ENCODE data around the gene VPS13C. TPM values are rescaled to one million over a fixed set of nuclear protein-coding genes. Genes with fewer than 3 reads are reported as not detected.

VPS13C gene
- total RNA-seq, 1 experiment from 2014 or later: 47.3 TPM

DNA sequence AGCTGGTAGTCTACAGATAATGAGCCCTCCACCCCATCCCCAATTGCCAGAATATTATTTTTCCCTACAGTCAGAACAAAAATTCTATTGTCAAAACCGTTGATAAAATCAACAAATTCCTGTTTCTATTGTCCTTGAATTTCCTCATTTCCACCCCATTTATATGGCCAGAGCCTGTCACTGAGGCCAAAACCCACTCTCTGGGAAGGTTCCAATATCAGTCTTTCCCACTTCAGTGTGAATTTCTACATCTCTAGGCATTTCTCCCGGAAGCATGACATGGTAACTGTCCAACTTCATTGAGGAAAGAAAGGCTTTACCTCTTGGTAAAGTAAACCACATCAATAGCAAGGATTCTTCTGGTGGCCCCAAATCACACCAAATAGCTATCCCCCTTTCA lies 48.2 kb upstream of the VPS13C start:
- TF ChIP-seq, protein P1, sequence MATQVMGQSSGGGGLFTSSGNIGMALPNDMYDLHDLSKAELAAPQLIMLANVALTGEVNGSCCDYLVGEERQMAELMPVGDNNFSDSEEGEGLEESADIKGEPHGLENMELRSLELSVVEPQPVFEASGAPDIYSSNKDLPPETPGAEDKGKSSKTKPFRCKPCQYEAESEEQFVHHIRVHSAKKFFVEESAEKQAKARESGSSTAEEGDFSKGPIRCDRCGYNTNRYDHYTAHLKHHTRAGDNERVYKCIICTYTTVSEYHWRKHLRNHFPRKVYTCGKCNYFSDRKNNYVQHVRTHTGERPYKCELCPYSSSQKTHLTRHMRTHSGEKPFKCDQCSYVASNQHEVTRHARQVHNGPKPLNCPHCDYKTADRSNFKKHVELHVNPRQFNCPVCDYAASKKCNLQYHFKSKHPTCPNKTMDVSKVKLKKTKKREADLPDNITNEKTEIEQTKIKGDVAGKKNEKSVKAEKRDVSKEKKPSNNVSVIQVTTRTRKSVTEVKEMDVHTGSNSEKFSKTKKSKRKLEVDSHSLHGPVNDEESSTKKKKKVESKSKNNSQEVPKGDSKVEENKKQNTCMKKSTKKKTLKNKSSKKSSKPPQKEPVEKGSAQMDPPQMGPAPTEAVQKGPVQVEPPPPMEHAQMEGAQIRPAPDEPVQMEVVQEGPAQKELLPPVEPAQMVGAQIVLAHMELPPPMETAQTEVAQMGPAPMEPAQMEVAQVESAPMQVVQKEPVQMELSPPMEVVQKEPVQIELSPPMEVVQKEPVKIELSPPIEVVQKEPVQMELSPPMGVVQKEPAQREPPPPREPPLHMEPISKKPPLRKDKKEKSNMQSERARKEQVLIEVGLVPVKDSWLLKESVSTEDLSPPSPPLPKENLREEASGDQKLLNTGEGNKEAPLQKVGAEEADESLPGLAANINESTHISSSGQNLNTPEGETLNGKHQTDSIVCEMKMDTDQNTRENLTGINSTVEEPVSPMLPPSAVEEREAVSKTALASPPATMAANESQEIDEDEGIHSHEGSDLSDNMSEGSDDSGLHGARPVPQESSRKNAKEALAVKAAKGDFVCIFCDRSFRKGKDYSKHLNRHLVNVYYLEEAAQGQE (IDR thresholded peaks at IDR 0.05; ENCODE audit: insufficient read depth in 1 of 2, low read depth in 2 of 2, low read length in 1 of 2): no peak
- TF ChIP-seq POLR2AphosphoS5 (IDR thresholded peaks at IDR 0.05; ENCODE audit: low read depth, low read length) (no peak), TCF7L2 (IDR thresholded peaks at IDR 0.05; ENCODE audit: low read depth, low read length) (no peak), SIN3A (IDR thresholded peaks at IDR 0.05; ENCODE audit: borderline replicate concordance, insufficient read depth, low read depth, low read length) (no peak)
- TF ChIP-seq, protein P2, sequence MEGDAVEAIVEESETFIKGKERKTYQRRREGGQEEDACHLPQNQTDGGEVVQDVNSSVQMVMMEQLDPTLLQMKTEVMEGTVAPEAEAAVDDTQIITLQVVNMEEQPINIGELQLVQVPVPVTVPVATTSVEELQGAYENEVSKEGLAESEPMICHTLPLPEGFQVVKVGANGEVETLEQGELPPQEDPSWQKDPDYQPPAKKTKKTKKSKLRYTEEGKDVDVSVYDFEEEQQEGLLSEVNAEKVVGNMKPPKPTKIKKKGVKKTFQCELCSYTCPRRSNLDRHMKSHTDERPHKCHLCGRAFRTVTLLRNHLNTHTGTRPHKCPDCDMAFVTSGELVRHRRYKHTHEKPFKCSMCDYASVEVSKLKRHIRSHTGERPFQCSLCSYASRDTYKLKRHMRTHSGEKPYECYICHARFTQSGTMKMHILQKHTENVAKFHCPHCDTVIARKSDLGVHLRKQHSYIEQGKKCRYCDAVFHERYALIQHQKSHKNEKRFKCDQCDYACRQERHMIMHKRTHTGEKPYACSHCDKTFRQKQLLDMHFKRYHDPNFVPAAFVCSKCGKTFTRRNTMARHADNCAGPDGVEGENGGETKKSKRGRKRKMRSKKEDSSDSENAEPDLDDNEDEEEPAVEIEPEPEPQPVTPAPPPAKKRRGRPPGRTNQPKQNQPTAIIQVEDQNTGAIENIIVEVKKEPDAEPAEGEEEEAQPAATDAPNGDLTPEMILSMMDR (IDR thresholded peaks at IDR 0.05): no peak
- Histone ChIP-seq H3K36me3 (ENCODE audit: control insufficient read depth, insufficient read depth, low read length) (no peaks in the 10 kb centered on the region), H3K27me3 (ENCODE audit: control insufficient read depth, insufficient read depth, low read length) (no peaks in the 10 kb centered on the region), H3K27ac (ENCODE audit: low read length) (no peak overlapping the region), H3K4me3 (ENCODE audit: low read depth in 2 of 2, low read length in 2 of 2) (no peak overlapping the region), H3K9me3 (ENCODE audit: control insufficient read depth, insufficient read depth, low read depth, low read length) (no peaks in the 10 kb centered on the region), H3K4me1 (ENCODE audit: control insufficient read depth, insufficient read depth, low read length) (no peaks in the 10 kb centered on the region)
- CTCF ChIA-PET: no interaction called here
- no peak for ATAC-seq
- in situ Hi-C loops (cut with HindIII; ENCODE audit: low pct_unique_long_range_greater_than_20kb, low sequenced_read_pairs): no loop called here
- POLR2A ChIA-PET: no interaction called here
- BruUV-seq (replicated peaks): no TSS peak
- intact Hi-C loops (cut with micrococcal nuclease; ENCODE audit: unreplicated experiment): no loop called here
- DNase-seq (ENCODE audit: low read depth, low spot score): no peak

- Histone ChIP-seq H3K27ac (ENCODE audit: low read length) (no peak overlapping the region), H3K27me3 (ENCODE audit: control insufficient read depth, insufficient read depth, low read length) (no peaks in the 10 kb centered on the region), H3K36me3 (ENCODE audit: control insufficient read depth, insufficient read depth, low read length) (no peaks in the 10 kb centered on the region), H3K9me3 (ENCODE audit: control insufficient read depth, insufficient read depth, low read depth, low read length) (no peaks in the 10 kb centered on the region), H3K4me1 (ENCODE audit: control insufficient read depth, insufficient read depth, low read length) (no peaks in the 10 kb centered on the region), H3K4me3 (ENCODE audit: low read depth in 2 of 2, low read length in 2 of 2) (no peak overlapping the region)
- no TSS peak for BruUV-seq (replicated peaks)
- POLR2A ChIA-PET: no interaction called here
- CTCF ChIA-PET: no interaction called here
- intact Hi-C loops (cut with micrococcal nuclease; ENCODE audit: unreplicated experiment) (no loop called here), in situ Hi-C loops (cut with HindIII; ENCODE audit: low pct_unique_long_range_greater_than_20kb, low sequenced_read_pairs) (no loop called here)
- ATAC-seq: no peak
- no peak for DNase-seq (ENCODE audit: low read depth, low spot score)
- TF ChIP-seq SIN3A (IDR thresholded peaks at IDR 0.05; ENCODE audit: borderline replicate concordance, insufficient read depth, low read depth, low read length) (no peak), POLR2AphosphoS5 (IDR thresholded peaks at IDR 0.05; ENCODE audit: low read depth, low read length) (no peak), TCF7L2 (IDR thresholded peaks at IDR 0.05; ENCODE audit: low read depth, low read length) (no peak)
- TF ChIP-seq, protein P1 (IDR thresholded peaks at IDR 0.05; ENCODE audit: insufficient read depth in 1 of 2, low read depth in 2 of 2, low read length in 1 of 2): no peak
- TF ChIP-seq, protein P2 (IDR thresholded peaks at IDR 0.05): no peak
These were observed 47.4 kb upstream of the VPS13C start for GRCh38 chr15:62107571-62108121.
